Stimulated activated CD8-positive, alpha-beta memory T cell treated with anti-CD3 and anti-CD28 coated beads, Interleukin-7, amount 100 ng/mL, for 24 hours (primary cell): Measurements from ENCODE around the gene INF2.
"Not testable (repeated sequence)": the region's sequence is repeated elsewhere in the genome, so short reads cannot be mapped to it uniquely, and the experiment has no call there.

Experiments
- DNase-seq: peaks from one replicate; pipeline ENCODE4 v3.0.0-alpha.2; 2020; ENCODE audit warnings: low read depth

INF2 gene

GRCh38 chr14:104689109-104689880 is at the start of gene INF2:
Gene INF2, plus strand, starts transcription at chr14:104689618. Its CDS starts 11,748 bp downstream, at chr14:104701366.
- DNase-seq, result no peak

- peak; percentile 8 for DNase-seq
Measured at GRCh38 chr14:104639885-104640548, 49.4 kb upstream of the INF2 start.

- DNase-seq, result no peak
Measured at GRCh38 chr14:104640681-104641080, 48.7 kb upstream of the INF2 start.

GRCh38 chr14:104641753-104642539 is 47.5 kb upstream of the INF2 start:
- DNase-seq, result no peak

- no peak for DNase-seq
Measured at GRCh38 chr14:104642540-104642868, 46.9 kb upstream of the INF2 start.

GRCh38 chr14:104643306-104643705 is 46.1 kb upstream of the INF2 start:
- no peak for DNase-seq

- no peak for DNase-seq
Measured at GRCh38 chr14:104644091-104644635, 45.3 kb upstream of the INF2 start.

GRCh38 chr14:104644656-104645378 is 44.6 kb upstream of the INF2 start:
- no peak for DNase-seq

- no peak for DNase-seq
Measured at GRCh38 chr14:104647467-104648043, 41.9 kb upstream of the INF2 start.

- peak; percentile 49 for DNase-seq
Measured at GRCh38 chr14:104650057-104650980, 39.1 kb upstream of the INF2 start.

GRCh38 chr14:104650981-104651875 is 38.2 kb upstream of the INF2 start:
- no peak for DNase-seq

- no peak for DNase-seq
Measured at GRCh38 chr14:104651876-104652260, 37.5 kb upstream of the INF2 start.

GRCh38 chr14:104652386-104652785 is 37.0 kb upstream of the INF2 start:
- DNase-seq, result no peak

- DNase-seq, result not testable (repeated sequence)
Measured at GRCh38 chr14:104653130-104653920, 36.1 kb upstream of the INF2 start.

GRCh38 chr14:104654119-104654518 is 35.3 kb upstream of the INF2 start:
- DNase-seq, result no peak

- DNase-seq, result no peak
Measured at GRCh38 chr14:104655128-104655848, 34.1 kb upstream of the INF2 start.

GRCh38 chr14:104656014-104656714 is 33.3 kb upstream of the INF2 start:
- DNase-seq, result no peak
